Glomerular endothelial cell (primary cell): Measurements from ENCODE around the gene ADGRG4. TPM values are rescaled to one million over a fixed set of nuclear protein-coding genes. Genes with fewer than 3 reads are reported as not detected.

Source experiments
- DNase-seq: peaks from one replicate; pipeline ENCODE4 v3.0.0-alpha.2; 2011; ENCODE audit warnings: low read depth, low spot score; ENCODE audit errors: extremely low read depth
- total RNA-seq: library from RNA; depleted of rRNA; stranded (reverse); fragments of >200 nt; gene quantifications from 2 replicates; pipeline ENCODE4 v1.2.3, GENCODE V29; 2015

Gene ADGRG4
- total RNA-seq, 1 donor from 2014 or later = 0.47 TPM

DNA sequence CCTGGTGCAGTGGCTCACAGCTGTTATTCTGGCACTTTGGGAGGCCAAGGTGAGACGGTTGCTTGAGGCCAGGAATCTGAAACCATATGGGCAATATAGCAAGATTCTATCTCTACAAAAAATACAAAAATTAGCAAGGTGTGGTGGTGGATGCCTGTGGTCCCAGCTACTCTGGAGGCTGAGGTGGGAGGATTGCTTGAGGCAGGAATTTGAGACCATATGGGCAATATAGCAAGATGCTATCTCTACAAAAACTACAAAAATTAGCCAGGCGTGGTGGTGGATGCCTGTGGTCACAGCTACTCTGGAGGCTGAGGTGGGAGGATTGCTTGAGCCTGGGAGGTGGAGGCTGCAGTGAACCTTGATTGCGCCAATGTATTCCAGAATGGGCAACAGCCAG, 2.3 kb downstream of the ADGRG4 start:
- no peak for DNase-seq

GRCh38 chrX:136304493-136304892, 3.7 kb downstream of the ADGRG4 start:
- DNase-seq = no peak

- DNase-seq = no peak
Measured at GRCh38 chrX:136306182-136306581, 5.4 kb downstream of the ADGRG4 start.

DNA sequence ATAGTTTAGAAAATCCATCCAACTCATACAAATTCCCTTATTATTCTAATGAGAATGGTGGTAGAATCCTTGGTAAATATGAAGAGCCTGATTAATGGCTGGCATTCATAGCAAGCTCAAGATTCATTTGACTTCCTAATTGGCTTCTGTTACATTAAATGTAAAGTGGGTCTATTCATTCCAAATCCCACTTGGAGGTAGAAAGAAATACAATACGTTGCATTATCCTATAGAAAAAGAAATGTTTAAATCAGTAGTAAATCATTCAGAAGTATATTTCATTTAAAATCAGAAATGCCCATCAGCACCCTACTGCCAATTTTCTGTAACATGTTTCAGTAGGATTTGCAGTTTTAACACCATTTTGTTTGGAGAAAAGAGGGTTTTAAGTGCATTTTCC, 6.7 kb downstream of the ADGRG4 start:
- DNase-seq = no peak

DNA sequence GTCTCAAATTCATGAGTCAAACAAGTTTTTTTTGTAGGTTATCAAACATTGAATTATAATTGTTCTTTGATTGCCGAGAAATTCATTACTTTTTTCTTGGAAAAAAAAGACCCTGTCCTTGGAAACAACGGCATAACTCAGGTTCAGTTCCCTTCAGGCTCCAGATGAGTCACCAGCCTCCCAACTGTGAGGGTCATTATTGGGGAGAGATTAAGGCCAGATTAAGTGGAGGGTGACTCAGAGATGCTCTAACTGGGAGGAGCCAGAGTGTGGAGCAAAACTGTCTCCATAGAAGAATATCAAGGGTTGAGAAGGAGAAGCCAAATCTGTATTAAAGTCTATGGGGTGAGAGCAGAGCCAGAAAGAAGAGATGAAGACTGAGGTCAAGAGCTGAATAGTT, 9.6 kb downstream of the ADGRG4 start:
- no peak for DNase-seq

DNA sequence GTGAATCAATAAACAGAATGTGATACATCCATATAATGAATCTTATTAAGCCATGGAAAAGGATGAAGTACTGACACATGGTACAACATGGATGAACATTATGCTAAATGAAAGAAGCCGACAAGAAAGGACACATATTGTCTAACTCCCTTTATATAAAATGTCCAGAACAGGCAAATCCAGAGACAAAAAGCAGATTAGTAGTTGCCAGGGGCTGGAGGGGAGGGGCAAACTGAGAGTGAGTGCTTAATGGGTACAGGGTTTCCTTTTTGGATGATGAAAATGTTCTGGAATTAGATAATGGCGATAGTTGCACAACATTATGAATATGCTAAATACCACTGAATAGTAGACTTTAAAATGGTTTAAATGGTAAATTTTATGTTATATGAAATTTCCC, 17.4 kb downstream of the ADGRG4 start:
- DNase-seq = no peak

GRCh38 chrX:136318895-136319597, 18.3 kb downstream of the ADGRG4 start:
- no peak for DNase-seq

DNA sequence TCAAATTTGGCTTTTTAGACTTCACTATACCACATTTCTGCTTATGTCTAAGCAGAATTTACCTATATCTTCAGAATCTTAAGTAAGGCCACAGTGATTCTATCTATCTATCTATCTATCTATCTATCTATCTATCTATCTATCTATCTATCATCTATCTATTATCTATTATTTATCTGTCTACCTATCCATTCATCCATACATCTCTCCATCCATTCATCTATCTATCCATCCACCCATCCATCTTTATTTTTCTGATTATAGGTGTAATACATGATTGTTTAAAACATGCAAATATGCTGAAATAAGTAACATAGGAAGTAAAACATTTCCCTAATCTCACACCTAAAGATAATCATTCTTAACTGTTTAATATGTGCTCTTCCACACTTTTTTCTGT, 18.8 kb downstream of the ADGRG4 start:
- no peak for DNase-seq

DNA sequence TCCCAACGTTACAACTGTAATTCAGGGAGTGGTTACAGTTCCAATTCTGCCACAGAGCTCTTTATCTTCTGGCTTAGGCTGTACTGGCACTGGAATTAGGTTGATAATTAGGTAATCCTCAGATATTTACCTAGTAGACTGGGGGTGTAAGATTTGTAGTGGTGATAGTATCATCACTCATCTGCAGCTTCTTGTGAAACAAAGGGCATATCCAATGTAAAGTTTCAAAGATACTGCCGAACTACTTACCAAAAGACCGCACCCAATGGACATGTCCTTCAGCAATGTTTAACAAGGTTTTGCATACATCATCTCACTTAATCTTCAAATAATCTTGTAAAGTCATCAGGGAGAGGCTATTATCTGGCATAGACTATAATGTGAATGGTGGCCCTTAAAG, 20.8 kb downstream of the ADGRG4 start:
- no peak for DNase-seq

GRCh38 chrX:136322064-136322463, 21.3 kb downstream of the ADGRG4 start:
- DNase-seq = no peak

- no peak for DNase-seq
Measured at GRCh38 chrX:136325377-136325776, 24.6 kb downstream of the ADGRG4 start.

DNA sequence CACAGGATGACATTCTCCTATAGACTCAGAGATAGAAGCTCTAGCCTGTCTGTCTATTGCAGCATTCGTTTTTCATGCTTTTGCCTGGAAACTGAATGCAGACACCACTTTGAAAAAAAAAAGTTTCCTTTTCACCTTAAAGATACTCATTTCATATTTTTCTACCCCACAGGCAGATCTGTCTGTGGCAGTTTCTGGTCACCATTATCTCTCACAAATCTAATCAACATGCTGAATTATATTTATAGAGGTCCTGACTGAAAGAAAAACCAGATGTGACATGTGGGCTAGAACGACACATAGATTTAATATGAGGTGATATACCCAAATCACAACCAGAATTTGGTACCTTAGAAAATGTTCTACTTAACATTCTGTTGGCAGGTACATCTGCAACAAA, 28.2 kb downstream of the ADGRG4 start:
- no peak for DNase-seq

GRCh38 chrX:136336623-136337022, 35.9 kb downstream of the ADGRG4 start:
- DNase-seq = no peak

- no peak for DNase-seq
Measured at GRCh38 chrX:136339702-136340101, 38.9 kb downstream of the ADGRG4 start.

DNA sequence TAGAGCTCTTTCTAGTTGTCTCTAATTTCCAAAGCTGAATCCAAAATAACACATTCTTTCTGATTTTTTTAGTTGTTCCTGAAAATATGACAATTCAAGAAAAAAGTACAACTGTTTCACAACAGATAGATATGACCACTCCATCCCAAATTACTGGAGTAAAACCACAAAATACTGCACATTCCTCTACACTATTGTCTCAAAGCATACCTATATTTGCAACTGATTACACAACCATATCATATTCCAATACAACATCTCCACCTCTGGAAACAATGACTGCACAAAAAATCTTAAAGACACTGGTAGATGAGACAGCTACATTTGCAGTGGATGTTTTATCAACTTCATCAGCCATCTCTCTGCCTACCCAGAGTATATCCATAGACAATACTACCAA, 43.6 kb downstream of the ADGRG4 start:
- DNase-seq = no peak

GRCh38 chrX:136346506-136346905, 45.7 kb downstream of the ADGRG4 start:
- no peak for DNase-seq

DNA sequence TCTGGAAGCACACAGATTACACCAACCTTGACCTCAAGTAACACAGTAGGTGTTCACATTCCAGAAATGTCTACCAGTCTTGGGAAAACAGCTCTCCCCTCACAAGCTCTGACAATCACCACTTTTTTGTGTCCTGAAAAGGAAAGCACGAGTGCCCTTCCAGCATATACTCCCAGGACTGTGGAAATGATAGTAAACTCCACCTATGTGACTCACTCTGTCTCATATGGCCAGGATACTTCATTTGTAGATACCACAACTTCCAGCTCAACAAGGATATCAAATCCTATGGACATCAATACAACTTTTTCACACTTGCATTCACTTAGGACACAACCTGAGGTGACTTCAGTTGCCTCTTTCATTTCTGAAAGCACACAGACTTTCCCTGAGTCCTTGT, 46.9 kb downstream of the ADGRG4 start:
- DNase-seq = no peak

DNA sequence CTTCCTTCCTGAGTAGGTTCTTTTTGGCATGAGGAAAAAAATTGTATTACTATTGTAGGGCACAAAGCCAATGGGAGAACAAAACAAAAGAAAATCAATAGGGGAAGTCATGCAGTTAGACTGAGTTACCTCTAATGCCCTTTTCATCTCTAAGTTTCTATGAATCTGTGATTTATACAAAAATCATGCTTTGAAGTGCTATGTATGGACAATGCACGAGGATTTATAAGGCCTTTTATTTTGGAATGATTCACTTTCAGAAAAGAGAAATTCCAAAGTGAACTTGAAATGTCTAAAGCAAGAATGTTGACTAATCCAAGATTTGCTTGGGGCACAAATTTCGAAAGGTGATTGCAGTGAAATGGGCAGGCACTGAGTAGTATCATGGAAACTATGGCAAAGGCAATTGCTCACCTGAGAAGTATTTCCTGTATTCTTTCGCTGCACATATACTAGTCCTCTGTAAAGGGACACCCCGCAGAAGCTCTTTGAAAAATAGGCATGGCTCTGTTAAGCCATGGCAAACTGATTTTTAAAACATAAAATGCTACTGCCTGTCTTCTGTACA, 52.8 kb downstream of the ADGRG4 start:
- no peak for DNase-seq

- no peak for DNase-seq
Measured at GRCh38 chrX:136354201-136354600, 53.4 kb downstream of the ADGRG4 start.

- DNase-seq = no peak
Measured at GRCh38 chrX:136369377-136369776, 68.6 kb downstream of the ADGRG4 start.

DNA sequence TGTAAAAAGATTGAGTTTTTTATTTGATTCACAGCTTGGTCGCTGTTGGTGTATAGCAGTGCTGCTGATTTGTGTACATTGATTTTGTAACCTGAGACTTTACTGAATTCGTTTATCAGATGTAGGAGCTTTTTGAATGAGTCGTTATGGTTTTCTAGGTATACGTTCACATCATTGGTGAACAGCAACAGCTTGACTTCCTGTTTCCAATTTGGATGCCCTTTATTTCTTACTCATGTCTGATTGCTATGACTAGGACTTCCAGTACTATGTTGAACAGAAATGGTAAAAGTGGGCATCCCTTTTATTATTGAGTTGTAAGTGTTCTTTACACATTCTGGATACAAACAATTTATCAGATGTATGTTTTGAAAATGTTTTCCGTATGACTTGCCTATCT, 76.0 kb downstream of the ADGRG4 start:
- DNase-seq = no peak

DNA sequence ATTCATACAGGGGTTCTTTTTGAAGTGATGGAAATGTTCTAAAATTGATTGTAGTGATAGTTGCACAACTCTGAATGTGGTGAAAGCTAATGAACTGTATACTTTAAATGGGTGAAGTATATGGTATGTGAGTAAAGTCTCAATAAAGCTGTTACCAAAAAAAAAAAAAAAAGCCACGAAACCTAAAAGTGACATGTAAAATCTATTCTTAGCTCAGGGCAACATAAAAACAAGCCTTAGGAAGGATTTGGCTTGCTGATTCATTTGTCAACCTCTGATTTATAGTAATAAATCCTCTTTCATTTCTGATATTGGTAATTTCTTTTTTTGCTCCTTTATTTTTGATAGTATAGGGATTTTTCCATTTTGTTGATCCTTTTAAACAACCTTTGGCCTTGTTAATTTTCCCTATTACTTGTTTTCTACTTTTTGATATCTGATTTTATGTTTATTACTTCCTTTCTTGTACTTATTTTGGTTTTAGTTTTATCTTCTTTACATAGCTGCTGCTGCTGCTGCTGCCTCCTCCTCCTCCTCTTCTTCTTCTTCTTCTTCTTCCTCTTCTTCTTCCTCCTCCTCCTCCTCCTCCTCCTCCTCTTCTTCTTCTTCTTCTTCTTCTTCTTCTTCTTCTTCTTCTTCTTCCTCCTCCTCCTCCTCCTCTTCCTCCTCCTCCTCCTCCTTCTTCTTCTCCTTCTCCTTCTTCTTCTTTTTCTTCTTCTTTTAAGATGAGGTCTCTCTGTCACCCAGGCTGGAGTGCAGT, 79.4 kb downstream of the ADGRG4 start:
- DNase-seq = no peak
